ENCODE measurements around the gene HNRNPF. TPM values are rescaled to one million over a fixed set of nuclear protein-coding genes. Genes with fewer than 3 reads are reported as not detected.

The HNRNPF gene
- total RNA-seq, 1 donor from 2014 or later = 430 TPM

GRCh38 chr10:43421519-43421918, 12.5 kb upstream of the HNRNPF start:
- intact Hi-C loops (cut with micrococcal nuclease) = no loop called here

GRCh38 chr10:43421201-43421507, 12.2 kb upstream of the HNRNPF start:
- intact Hi-C loops (cut with micrococcal nuclease) = no loop called here

DNA sequence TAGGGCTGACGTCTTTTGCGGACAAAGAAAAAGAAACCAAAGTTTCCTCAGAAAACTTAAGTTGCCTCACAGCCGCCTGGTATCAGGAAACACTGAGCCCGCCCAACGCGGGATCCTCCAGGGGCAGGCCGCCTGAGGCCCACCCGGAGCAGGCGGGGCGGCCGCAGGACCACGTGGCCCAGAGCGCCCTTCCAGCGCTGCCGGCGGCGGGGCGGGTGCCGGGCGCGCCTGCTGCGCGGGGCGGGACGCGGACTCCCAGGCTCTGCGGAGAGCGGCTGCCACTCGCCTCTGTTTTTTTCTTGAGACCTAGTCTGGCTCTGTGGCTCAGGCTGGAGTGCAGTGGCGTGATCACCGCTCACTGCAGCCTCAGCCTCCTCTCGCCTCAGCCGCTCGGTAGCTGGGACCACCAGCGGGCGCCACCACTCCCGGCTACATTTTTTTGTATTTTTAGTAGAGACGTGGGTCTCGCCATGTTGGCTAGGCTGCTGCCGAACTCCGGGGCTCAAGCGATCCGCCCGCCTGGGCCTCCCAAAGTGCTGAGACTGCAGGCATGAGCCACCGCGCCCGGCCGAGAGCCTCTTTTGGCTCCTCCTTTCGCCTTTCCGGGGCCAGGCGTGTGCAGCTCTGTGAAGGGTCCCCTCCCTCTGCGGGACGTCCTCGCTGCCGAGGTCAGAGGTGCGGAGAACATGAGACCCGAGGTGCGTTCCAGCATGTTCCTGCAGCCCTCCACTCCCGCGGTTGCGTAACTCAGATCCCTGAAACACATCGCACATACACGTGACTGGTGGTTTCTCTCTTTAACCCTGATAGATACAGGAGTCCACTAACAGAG, 11.6 kb upstream of the HNRNPF start:
- intact Hi-C loops (cut with micrococcal nuclease) = loop anchor here (1.0 kb wide), 4 partner anchors 11 to 58 kb away; partner anchors contain the start of gene HNRNPF

GRCh38 chr10:43419997-43420368, 11.0 kb upstream of the HNRNPF start:
- intact Hi-C loops (cut with micrococcal nuclease) = loop anchor here (1.0 kb wide), 4 partner anchors 11 to 58 kb away; partner anchors contain the start of gene HNRNPF

GRCh38 chr10:43417950-43418768, 9.2 kb upstream of the HNRNPF start:
- intact Hi-C loops (cut with micrococcal nuclease) = no loop called here

GRCh38 chr10:43415544-43415943, 6.6 kb upstream of the HNRNPF start:
- intact Hi-C loops (cut with micrococcal nuclease) = no loop called here

GRCh38 chr10:43411536-43411935, 2.5 kb upstream of the HNRNPF start:
- intact Hi-C loops (cut with micrococcal nuclease) = no loop called here

- intact Hi-C loops (cut with micrococcal nuclease) = no loop called here
Measured at GRCh38 chr10:43410345-43410744, 1.4 kb upstream of the HNRNPF start.

GRCh38 chr10:43409385-43410109, 561 bp upstream of the HNRNPF start:
- intact Hi-C loops (cut with micrococcal nuclease) = loop anchor here (1.0 to 5.0 kb wide), 7 partner anchors 11 to 857 kb away; partner anchors contain the start of genes BMS1, ZNF32 and ZNF33B

DNA sequence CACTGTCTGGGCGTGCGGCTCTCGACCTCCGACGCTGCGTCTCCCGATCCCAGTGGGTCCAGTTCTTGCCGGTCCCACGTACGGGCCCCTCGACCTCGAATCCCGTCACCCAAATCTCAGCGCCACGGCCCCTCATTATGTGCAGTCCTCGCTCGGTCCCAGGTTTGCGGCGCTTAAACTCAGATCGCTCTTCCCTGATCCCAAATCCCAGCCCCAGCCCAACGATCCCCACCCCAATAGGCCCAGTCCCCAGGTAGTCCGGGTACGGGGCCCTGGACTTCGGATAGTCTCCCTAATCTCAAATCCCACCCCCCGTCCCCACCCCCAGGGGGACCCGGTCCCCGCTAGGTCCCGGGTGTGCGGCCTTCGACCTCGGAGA, 666 bp downstream of the HNRNPF start:
- intact Hi-C loops (cut with micrococcal nuclease) = loop anchor here (5.0 kb wide), 1 partner anchor 286 kb away; no protein-coding TSS in a partner anchor

DNA sequence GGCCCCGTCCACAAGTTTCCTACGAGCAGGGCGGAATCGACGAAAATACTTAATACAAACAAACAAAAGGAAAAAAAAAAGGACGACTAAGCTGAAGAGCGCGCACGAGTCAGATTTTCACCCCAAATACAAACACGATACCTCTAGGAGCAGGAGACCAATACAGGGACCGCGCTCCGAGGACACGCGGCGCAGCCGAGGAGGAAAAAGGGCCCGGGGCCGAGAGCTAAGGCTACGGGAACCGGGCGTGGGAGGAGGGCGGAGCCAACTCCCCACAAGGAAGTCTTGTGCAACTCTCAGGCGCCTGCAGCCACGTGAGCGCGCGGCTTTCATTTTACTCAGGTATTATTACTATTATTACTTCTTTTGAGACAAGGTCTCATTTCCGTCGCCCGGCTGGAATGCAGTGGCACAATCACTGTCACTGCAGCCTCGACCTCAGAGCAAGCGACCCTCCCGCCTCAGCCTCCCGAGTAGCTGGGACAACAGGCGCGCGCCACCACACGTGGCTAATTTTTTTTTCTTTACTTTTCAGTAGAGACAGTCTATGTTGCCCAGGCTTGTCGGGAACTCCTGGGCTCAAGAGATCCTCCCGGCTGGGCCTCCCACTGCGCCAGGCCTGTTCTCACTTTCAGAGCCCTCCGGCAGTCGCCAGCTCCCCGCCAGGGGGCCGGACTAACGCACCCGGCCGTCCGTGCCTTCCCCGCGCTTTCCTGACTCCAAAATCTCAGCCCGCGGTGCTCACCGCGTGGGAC, 1.2 kb downstream of the HNRNPF start:
- intact Hi-C loops (cut with micrococcal nuclease) = loop anchor here (1.0 to 5.0 kb wide), 4 partner anchors 10 to 285 kb away; no protein-coding TSS in a partner anchor

- intact Hi-C loops (cut with micrococcal nuclease) = loop anchor here (1.0 to 5.0 kb wide), 4 partner anchors 10 to 285 kb away; no protein-coding TSS in a partner anchor
Measured at GRCh38 chr10:43407148-43407575, 1.8 kb downstream of the HNRNPF start.

DNA sequence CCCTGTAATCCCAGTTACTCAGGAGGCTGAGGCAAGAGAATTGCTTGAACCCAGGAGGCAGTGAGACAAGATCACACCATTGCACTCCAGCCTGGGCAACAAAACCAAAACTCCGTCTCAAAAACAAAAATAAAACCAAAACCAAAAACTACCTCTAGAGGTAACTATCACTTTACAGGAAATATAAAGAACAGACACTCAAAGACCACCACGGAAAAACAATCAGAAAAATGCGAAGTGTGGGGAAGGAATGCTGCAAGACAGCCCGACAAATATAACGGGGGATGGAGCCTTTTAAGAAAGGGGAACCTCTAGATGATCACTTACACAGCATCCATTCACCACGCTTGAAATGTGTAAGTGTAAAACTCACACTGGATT, 4.3 kb downstream of the HNRNPF start:
- intact Hi-C loops (cut with micrococcal nuclease) = loop anchor here (5.0 kb wide), 2 partner anchors 112 to 282 kb away; no protein-coding TSS in a partner anchor

DNA sequence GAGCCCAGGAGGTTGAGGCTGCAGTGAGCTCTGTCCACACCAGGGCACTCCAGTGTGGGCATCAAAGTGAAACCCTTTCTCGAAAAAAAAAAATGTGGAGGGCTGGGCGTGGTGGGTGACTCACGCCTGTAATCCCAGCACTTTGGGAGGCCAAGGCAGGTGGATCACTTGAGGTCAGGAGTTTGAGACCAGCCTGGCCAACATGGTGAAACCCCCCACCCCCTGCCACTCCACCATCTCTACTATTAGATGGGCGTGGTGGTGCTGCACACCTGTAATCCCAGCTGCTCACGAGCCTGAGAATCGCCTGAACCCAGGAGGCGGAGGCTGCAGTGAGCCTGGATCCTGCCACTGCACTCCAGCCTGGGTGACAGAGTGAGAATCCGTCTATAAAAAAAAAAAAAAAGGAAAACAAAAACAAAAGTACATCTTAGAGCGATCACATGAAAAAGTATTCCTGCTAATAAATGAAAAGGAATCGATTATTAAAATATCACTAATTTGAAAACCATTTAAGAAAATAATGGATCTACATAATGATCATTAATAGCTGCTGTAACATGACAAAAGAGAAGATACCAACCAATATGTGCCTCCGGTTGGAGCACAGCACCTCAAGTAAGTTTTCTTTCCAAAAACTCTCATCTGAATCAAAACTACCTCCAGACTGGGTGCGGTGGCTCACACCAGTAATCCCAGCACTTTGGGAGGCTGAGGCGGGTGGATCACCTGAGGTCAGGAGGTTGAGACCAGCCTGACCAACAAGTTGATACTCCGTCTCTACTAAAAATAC, 4.9 kb downstream of the HNRNPF start:
- intact Hi-C loops (cut with micrococcal nuclease) = loop anchor here (5.0 kb wide), 1 partner anchor 112 kb away; no protein-coding TSS in a partner anchor

DNA sequence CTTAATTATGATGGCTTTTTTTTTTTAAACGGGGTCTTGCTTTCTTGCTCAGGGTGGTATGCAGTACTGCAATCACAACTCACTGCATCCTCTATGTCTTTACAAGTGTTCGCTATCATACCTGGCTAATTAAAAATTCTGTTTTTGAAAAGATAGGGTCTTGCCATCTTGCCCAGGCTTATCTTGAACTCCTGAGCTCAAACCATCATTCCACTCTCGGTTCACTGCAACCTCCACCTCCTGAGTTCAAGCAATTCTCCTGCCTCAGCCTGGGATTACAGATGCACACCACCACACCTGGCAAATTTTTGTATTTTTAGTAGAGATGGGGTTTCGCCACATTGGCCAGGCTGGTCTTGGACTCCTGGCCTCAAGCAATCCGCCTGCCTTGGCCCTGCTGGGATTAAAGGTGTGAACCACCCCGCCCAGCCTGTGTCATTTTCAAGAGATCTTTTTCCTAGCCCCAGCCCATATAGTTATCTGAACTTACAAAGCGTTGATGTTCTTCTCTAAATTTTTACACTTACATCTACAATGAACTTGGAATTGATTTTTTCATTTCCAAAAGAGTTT, 6.0 kb downstream of the HNRNPF start:
- intact Hi-C loops (cut with micrococcal nuclease) = loop anchor here (5.0 kb wide), 1 partner anchor 111 kb away; no protein-coding TSS in a partner anchor

DNA sequence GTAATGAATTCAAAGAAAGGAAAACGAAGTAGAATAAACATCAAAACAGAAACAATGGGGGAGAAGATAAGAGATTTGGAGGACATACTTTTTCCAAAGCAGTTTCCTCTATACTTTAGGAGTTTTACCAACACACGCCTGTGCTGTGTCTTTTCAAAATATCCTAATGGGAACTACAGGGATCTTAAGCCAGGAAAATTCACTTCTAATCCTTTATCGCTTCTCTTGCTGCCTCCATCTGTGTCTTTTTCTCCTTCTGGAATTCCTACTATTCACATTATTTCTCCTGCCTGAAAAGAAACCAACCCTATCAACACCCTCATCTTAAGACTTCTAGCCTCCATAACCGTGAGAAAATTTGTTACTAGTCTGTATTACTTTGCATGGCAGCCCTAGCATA, 6.8 kb downstream of the HNRNPF start:
- intact Hi-C loops (cut with micrococcal nuclease) = loop anchor here (5.0 kb wide), 1 partner anchor 110 kb away; no protein-coding TSS in a partner anchor

GRCh38 chr10:43401627-43402026, 7.4 kb downstream of the HNRNPF start:
- intact Hi-C loops (cut with micrococcal nuclease) = loop anchor here (5.0 kb wide), 1 partner anchor 109 kb away; no protein-coding TSS in a partner anchor

DNA sequence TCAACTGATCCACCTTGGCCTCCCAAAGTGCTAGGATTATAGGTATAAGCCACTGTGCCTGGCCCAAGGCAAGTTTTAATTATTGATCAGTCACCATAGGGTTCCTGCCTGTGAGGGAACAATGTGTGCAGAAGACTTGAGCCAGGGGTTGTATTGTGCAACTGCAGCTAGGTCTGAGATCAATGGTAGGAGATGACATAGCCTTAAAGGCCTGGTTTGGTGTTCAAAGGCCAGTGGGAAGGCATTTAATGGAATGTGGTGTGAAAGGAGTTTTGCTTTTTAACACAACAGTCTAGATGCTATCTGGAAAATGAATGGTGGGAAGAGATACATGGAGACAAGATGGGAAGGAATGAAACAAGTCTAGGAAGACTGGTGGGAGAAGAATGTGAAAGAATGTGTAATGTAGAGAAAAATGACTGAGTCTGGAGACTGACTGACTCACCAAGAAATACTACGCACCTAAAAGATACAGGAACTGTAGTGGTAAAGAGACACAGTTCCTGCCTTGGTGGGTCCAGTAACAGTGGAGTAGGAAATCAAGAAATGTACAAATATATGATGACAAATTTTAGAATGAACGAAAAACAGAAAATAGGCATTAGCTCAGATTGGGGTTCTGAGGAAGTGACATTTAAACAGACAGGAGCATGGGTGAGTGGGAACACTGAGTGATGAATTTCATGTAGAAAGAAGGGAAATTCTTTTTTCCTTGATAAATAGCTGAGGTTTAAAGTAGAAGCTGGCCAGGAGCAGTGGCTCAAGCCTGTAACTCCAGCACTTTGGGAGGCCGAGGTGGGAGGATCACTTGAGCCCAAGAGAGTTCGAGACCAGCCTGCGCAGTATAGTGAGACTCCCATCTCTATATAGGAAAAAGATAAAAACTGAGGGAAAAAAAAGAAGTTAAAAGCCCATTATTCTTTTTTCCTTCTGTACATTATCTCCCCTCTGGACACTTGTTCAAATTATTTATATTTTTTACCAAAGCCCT, 9.4 kb downstream of the HNRNPF start:
- intact Hi-C loops (cut with micrococcal nuclease) = loop anchor here (5.0 kb wide), 2 partner anchors 107 to 197 kb away; no protein-coding TSS in a partner anchor

Data from T-helper 1 cell treated with Interleukin-12 subunit alpha and Interleukin-12 subunit beta and Interleukin-4 antibody, amounts not matched to agents 30 ng/mL and 1 ng/mL, for 36 hours (primary cell).